ENCODE measurements around the gene CXCL11.

DNA sequence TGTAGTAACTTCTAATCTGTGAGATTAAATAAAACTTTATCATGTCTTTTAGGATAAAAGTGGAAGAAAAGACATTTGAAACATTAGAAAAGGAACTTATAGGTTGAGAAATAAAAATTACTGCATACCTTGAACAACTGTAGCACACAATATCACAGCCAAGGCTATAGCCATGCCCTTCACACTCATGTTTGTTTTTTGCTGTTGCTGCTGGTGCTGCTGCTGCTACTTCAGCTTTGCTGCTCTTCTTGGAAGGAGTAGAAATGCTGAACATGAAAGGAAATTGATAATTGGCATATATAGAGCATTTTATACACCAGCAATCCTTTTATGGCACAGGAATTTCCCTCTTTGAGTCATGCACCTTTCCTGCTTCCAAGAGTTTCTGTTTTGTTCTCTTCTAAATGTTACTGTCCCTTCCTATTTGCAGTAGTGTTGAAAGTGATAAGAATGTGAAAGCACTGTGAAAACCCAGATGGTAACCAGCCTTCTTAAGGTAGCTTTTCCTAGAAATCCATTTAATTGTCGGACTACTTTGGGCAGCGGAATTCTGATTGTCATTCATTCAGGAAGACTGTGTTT is at the start of gene CXCL11:
- TF ChIP-seq EZH2phosphoT487 (IDR thresholded peaks at IDR 0.05; ENCODE audit: borderline replicate concordance): no peak
- TF ChIP-seq, protein P1, sequence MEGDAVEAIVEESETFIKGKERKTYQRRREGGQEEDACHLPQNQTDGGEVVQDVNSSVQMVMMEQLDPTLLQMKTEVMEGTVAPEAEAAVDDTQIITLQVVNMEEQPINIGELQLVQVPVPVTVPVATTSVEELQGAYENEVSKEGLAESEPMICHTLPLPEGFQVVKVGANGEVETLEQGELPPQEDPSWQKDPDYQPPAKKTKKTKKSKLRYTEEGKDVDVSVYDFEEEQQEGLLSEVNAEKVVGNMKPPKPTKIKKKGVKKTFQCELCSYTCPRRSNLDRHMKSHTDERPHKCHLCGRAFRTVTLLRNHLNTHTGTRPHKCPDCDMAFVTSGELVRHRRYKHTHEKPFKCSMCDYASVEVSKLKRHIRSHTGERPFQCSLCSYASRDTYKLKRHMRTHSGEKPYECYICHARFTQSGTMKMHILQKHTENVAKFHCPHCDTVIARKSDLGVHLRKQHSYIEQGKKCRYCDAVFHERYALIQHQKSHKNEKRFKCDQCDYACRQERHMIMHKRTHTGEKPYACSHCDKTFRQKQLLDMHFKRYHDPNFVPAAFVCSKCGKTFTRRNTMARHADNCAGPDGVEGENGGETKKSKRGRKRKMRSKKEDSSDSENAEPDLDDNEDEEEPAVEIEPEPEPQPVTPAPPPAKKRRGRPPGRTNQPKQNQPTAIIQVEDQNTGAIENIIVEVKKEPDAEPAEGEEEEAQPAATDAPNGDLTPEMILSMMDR (conservative IDR thresholded peaks at IDR 0.05; ENCODE audit: low read length): no peak

All from Loucy (cell line).